Bone marrow (tissue), 2 donors: ENCODE results near the gene RALGPS1.
"Not testable (repeated sequence)": the region's sequence is repeated elsewhere in the genome, so short reads cannot be mapped to it uniquely, and the experiment has no call there.

Experiments
- DNase-seq, 2 donors: peaks; one replicate each; lab custom pipeline; 2025; lab: John Stamatoyannopoulos, UW

Gene RALGPS1

GRCh38 chr9:127137640-127138360, 223.2 kb downstream of the RALGPS1 start:
- no peak for DNase-seq

GRCh38 chr9:127138444-127138843, 223.9 kb downstream of the RALGPS1 start:
- no peak for DNase-seq

- DNase-seq: no peak
These were observed 224.6 kb downstream of the RALGPS1 start for GRCh38 chr9:127139071-127139731.

GRCh38 chr9:127139775-127140174, 225.2 kb downstream of the RALGPS1 start:
- DNase-seq: no peak

- DNase-seq: no peak
These were observed 225.6 kb downstream of the RALGPS1 start for GRCh38 chr9:127140181-127140580.

GRCh38 chr9:127140842-127141675, 226.5 kb downstream of the RALGPS1 start:
- no peak for DNase-seq

GRCh38 chr9:127142291-127142690, 227.7 kb downstream of the RALGPS1 start:
- no peak for DNase-seq

- DNase-seq: no peak
These were observed 228.4 kb downstream of the RALGPS1 start for GRCh38 chr9:127142931-127143464.

- no peak for DNase-seq
These were observed 229.4 kb downstream of the RALGPS1 start for GRCh38 chr9:127143920-127144465.

GRCh38 chr9:127144670-127145445, 230.3 kb downstream of the RALGPS1 start:
- no peak for DNase-seq

GRCh38 chr9:127146841-127147240, 232.3 kb downstream of the RALGPS1 start:
- not testable (repeated sequence) for DNase-seq

GRCh38 chr9:127147251-127147650, 232.7 kb downstream of the RALGPS1 start:
- DNase-seq: no peak

GRCh38 chr9:127148014-127148413, 233.4 kb downstream of the RALGPS1 start:
- no peak for DNase-seq

GRCh38 chr9:127149010-127149409, 234.4 kb downstream of the RALGPS1 start:
- no peak for DNase-seq

GRCh38 chr9:127149463-127150390, 235.1 kb downstream of the RALGPS1 start:
- no peak for DNase-seq

- no peak for DNase-seq
These were observed 238.9 kb downstream of the RALGPS1 start for GRCh38 chr9:127153501-127153900.

GRCh38 chr9:127154003-127154389, 239.4 kb downstream of the RALGPS1 start:
- DNase-seq: no peak

GRCh38 chr9:127154390-127155191, 240.0 kb downstream of the RALGPS1 start:
- no peak for DNase-seq

- no peak for DNase-seq
These were observed 240.9 kb downstream of the RALGPS1 start for GRCh38 chr9:127155314-127155960.
